HepG2 (cell line): ENCODE measurements around the gene GNL1. TPM values are rescaled to one million over a fixed set of nuclear protein-coding genes. Genes with fewer than 3 reads are reported as not detected.

Experiments used
- ATAC-seq: fragments of 200-7000 bp; cut with Tn5 transposase; 3 replicates; pipeline ENCODE4 v1.9.1; 2020; ENCODE audit warnings: mild to moderate bottlenecking, moderate library complexity
- BruUV-seq: library from RNA; stranded (reverse); fragments of 400-500 nt; replicated peaks from 2 replicates; lab custom pipeline; 2021; lab: Mats Ljungman, UMichigan
- CTCF ChIA-PET: fragments of 300-600 bp; formaldehyde crosslinking; extraction: SDS; loops from one replicate; lab custom pipeline; 2021; ENCODE audit warnings: low total read pairs, inconsistent platforms, low intra/inter-chr PET ratio; lab: Yijun Ruan, JAX
- POLR2A ChIA-PET: fragments of 350-600 bp; sonication (Branson Sonifier 250); formaldehyde crosslinking; loops from one replicate; lab custom pipeline; 2020; ENCODE audit warnings: antibody characterized with exemption, inconsistent platforms; lab: Yijun Ruan, JAX
- DNase-seq: peaks from one replicate; pipeline ENCODE4 v3.0.0-alpha.2; 2015; ENCODE audit warnings: low spot score
- FAIRE-seq: peaks from 3 replicates; lab custom pipeline; 2011; peaks lifted over from hg19 to GRCh38; lab: Jason Lieb, UNC
- H2AFZ ChIP-seq: one replicate; pipeline ENCODE4 v1.6.1; 2011; ENCODE audit warnings: low read length, inconsistent platforms
- H3K27ac ChIP-seq: fragments of 300-600 bp; 3 replicates; pipeline ENCODE4 v1.8.0; 2011; ENCODE audit warnings: mixed run types, mild to moderate bottlenecking, mixed read lengths, low read length, inconsistent platforms; ENCODE audit not compliant: insufficient read depth; ENCODE audit errors: extremely low read length
- H3K27me3 ChIP-seq, 2 experiments: fragments of 200-600 bp in 1 of 2; 2 replicates in 1 of 2; 3 replicates in 1 of 2; pipeline versions ENCODE4 v1.6.0 to v1.8.0; 2011; ENCODE audit warnings: low read length in 2 of 2, mild to moderate bottlenecking in 2 of 2, moderate library complexity in 2 of 2, inconsistent platforms in 1 of 2; ENCODE audit not compliant: insufficient read depth in 2 of 2, control insufficient read depth in 1 of 2
- H3K36me3 ChIP-seq, 2 experiments: fragments of 200-600 bp in 1 of 2; replicated peaks in 1 of 2; 2 replicates in 1 of 2; 3 replicates in 1 of 2; pipeline versions ENCODE4 v1.5.1 to v1.8.0; 2011; ENCODE audit warnings: low read length in 2 of 2, inconsistent platforms in 1 of 2; ENCODE audit not compliant: insufficient read depth in 2 of 2, control insufficient read depth in 1 of 2
- H3K4me1 ChIP-seq: 2 replicates; pipeline ENCODE4 v1.5.1; 2012; ENCODE audit warnings: low read length, inconsistent platforms; ENCODE audit not compliant: insufficient read depth
- H3K4me2 ChIP-seq: 2 replicates; pipeline ENCODE4 v1.6.0; 2011; ENCODE audit warnings: low read depth, low read length, inconsistent platforms
- H3K4me3 ChIP-seq, 3 experiments: fragments of 200-600 bp in 1 of 3; sonication (generic), shearing (Covaris generic) in 1 of 3; replicated peaks in 1 of 3; 2 replicates each; pipeline ENCODE4 v1.5.1; 2011 to 2016; ENCODE audit warnings: low read length in 3 of 3, inconsistent platforms in 2 of 3, low read depth in 2 of 3, mild to moderate bottlenecking in 2 of 3, control low read depth in 1 of 3, mixed read lengths in 1 of 3; ENCODE audit not compliant: insufficient read depth in 1 of 3
- H3K79me2 ChIP-seq: one replicate; pipeline ENCODE4 v1.6.1; 2011; ENCODE audit warnings: low read length, inconsistent platforms; ENCODE audit not compliant: insufficient read depth
- H3K9ac ChIP-seq: 2 replicates; pipeline ENCODE4 v1.6.0; 2011; ENCODE audit warnings: mild to moderate bottlenecking, low read depth, low read length, inconsistent platforms; ENCODE audit not compliant: insufficient read depth
- H3K9me3 ChIP-seq: 2 replicates; pipeline ENCODE4 v1.5.1; 2012; ENCODE audit warnings: mild to moderate bottlenecking, low read length
- H4K20me1 ChIP-seq: 2 replicates; pipeline ENCODE4 v1.6.0; 2011; ENCODE audit warnings: inconsistent platforms, mild to moderate bottlenecking, low read length, moderate library complexity; ENCODE audit not compliant: insufficient read depth
- ATRX ChIP-seq: sonication (generic); formaldehyde crosslinking; IDR thresholded peaks from 2 replicates; pipeline ENCODE4 v1.4.0; 2020; ENCODE audit warnings: missing genetic modification reagents, borderline replicate concordance
- DMAP1 ChIP-seq: IDR thresholded peaks from 2 replicates; pipeline ENCODE4 v1.6.1; 2016
- FOXP1 ChIP-seq, 2 experiments: fragments of 450-650 bp in 1 of 2; IDR thresholded peaks; 2 replicates each; pipeline ENCODE4 v1.6.1; 2017 to 2018; ENCODE audit warnings: antibody characterized with exemption in 1 of 2
- HDAC6 ChIP-seq: fragments of 200-600 bp; sonication (generic); IDR thresholded peaks from 2 replicates; pipeline ENCODE4 v1.7.0; 2017; ENCODE audit warnings: mild to moderate bottlenecking, antibody characterized with exemption, low read length, low read depth
- KLF11 ChIP-seq: IDR thresholded peaks from 2 replicates; pipeline ENCODE4 v1.6.1; 2016; ENCODE audit warnings: missing compliant biosample characterization
- ONECUT2 ChIP-seq: sonication (generic); formaldehyde crosslinking; IDR thresholded peaks from 2 replicates; pipeline ENCODE4 v1.4.0; 2020; ENCODE audit warnings: missing genetic modification reagents
- POLR2A ChIP-seq, 2 experiments: IDR thresholded peaks; 2 replicates each; pipeline ENCODE4 v1.6.1; 2011; ENCODE audit warnings: low read depth in 2 of 2, low read length in 2 of 2, mild to moderate bottlenecking in 1 of 2, moderate library complexity in 1 of 2; ENCODE audit not compliant: insufficient read depth in 1 of 2
- POLR2AphosphoS5 ChIP-seq: IDR thresholded peaks from 2 replicates; pipeline ENCODE4 v1.6.1; 2012; ENCODE audit warnings: low read depth, low read length
- POLR2G ChIP-seq: fragments of 200-400 bp; formaldehyde crosslinking; IDR thresholded peaks from 2 replicates; pipeline ENCODE4 v1.6.1; 2018; ENCODE audit warnings: mild to moderate bottlenecking, low read depth, low read length, moderate library complexity
- SIN3A ChIP-seq: IDR thresholded peaks from 2 replicates; pipeline ENCODE4 v1.6.1; 2011; ENCODE audit warnings: low read depth, mild to moderate bottlenecking, control low read depth, low read length, borderline replicate concordance
- ZBTB33 ChIP-seq: sonication (generic); formaldehyde crosslinking; IDR thresholded peaks from 2 replicates; pipeline ENCODE4 v1.4.0; 2020; ENCODE audit warnings: missing genetic modification reagents
- ZNF432 ChIP-seq: sonication (generic); formaldehyde crosslinking; IDR thresholded peaks from 2 replicates; pipeline ENCODE4 v1.5.0; 2020; ENCODE audit warnings: missing genetic modification reagents, mild to moderate bottlenecking, borderline replicate concordance
- ZNF513 ChIP-seq: sonication (generic); formaldehyde crosslinking; conservative IDR thresholded peaks from 2 replicates; pipeline ENCODE4 v1.5.0; 2020; ENCODE audit warnings: missing genetic modification reagents
- WGBS: methylation state at CpG from one replicate; pipeline ENCODE4 v1.1.6; 2017; ENCODE audit warnings: low lambda C conversion rate; 5-methylcytosine and 5-hydroxymethylcytosine counted together
- in situ Hi-C: cut with HindIII; loops from 2 replicates; pipeline ENCODE4 v1.10.0; 2017; ENCODE audit warnings: low pct_unique_long_range_greater_than_20kb; ENCODE audit not compliant: extremely low pct_ligation_motif_present
- intact Hi-C: fragments of 100-400 bp; cut with micrococcal nuclease; formaldehyde crosslinking; loops from one replicate; pipeline ENCODE4 v1.10.0; 2022; ENCODE audit not compliant: unreplicated experiment
- polyA plus RNA-seq, 8 experiments: library from polyadenylated mRNA; depleted of rRNA in 3 of 8; stranded (reverse) in 7 of 8; unstranded in 1 of 8; fragments of >200 nt; fragmentation: Illumina TruSeq in 4 of 8; extraction: Trizol in 4 of 8; gene quantifications; 2 replicates each; pipeline versions ENCODE4 v1.2.1 to v1.2.3, GENCODE V29; 2011 to 2016; ENCODE audit warnings: low read depth in 4 of 8, missing spikeins in 1 of 8, mixed read lengths in 1 of 8; ENCODE audit not compliant: insufficient read depth in 1 of 8
- total RNA-seq, 5 experiments: library from RNA; depleted of rRNA; stranded (reverse); fragments of >200 nt; fragmentation: Illumina TruSeq; extraction: Trizol; gene quantifications; 2 replicates each; pipeline ENCODE4 v1.2.3, GENCODE V29; 2016; ENCODE audit warnings: low read depth in 1 of 5

The GNL1 gene
- total and polyA plus RNA-seq, 2 of the 13 experiments (the other 11 are each of a cell fraction or from before 2014, with no cell fraction given): 35.0 to 55.6 TPM

DNA sequence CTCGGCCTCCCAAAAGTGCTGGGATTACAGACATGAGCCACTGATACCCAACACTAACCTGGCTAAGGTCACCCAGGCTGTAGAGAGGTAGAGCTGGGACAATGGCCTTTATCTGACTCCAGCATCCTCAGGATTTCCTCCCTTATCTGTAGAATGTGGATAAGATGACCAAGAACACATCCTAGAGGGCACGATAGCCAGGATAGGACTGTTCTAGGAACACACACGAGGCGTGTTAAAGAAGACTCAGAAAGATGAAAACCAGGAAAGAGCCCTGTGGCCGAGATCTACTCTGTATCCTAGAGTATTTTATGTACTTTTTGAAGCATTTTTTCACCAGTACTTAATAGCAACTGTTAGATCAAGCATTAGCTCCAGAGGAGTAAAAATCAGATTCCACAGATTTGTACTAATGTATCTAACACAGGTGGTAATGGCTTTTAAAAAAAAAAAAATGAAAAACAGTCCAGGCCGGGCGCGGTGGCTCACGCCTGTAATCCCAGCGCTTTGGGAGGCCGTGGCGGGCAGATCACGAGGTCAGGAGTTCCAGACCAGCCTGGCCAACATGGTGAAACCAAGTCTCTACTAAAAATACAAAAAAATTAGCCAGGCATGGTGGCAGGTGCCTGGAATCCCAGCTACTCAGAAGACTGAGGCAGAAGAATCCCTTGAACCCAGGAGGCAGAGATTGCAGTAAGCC lies 43.5 kb upstream of the GNL1 start:
- Histone ChIP-seq H3K4me3 (no peak overlapping the region), H4K20me1 (no peaks in the 10 kb centered on the region), H3K9me3 (no peaks in the 10 kb centered on the region), H3K79me2 (no peaks in the 10 kb centered on the region), H3K4me1 (no peaks in the 10 kb centered on the region), H3K36me3 (peaks cover 33 to 40% of the 10 kb centered on the region in 2 experiments), H3K27me3 (no peaks in the 10 kb centered on the region), H3K27ac (no peak overlapping the region), H3K9ac (no peak overlapping the region), H2AFZ (no peak overlapping the region), H3K4me2 (no peak overlapping the region)
- intact Hi-C loops: no loop called here
- no peak for DNase-seq
- TF ChIP-seq ATRX (CRISPR knock-in tag) (no peak), KLF11 (CRISPR knock-in tag) (no peak), POLR2G (peak; percentile 58), ONECUT2 (CRISPR knock-in tag) (no peak), ZBTB33 (CRISPR knock-in tag) (peak; percentile 59; the same call in 1 of the 2 replicates), POLR2AphosphoS5 (peak; percentile 7; the same call in 1 of the 2 replicates), HDAC6 (no peak), ZNF432 (no peak), POLR2A (IDR thresholded peaks at IDR 0.05; ENCODE audit: insufficient read depth in 1 of 2, low read depth in 2 of 2, low read length in 2 of 2) (peak in 1 of 2 experiments; percentile 43; a peak in 1 of 4 replicates), DMAP1 (no peak), ZNF513 (CRISPR knock-in tag) (no peak), FOXP1 (IDR thresholded peaks at IDR 0.05) (no peak), FOXP1 (CRISPR knock-in tag; IDR thresholded peaks at IDR 0.05) (no peak), SIN3A (no peak)
- no peak for FAIRE-seq
- 97% methylated on average over 13 of the region's 13 CpGs for WGBS
- in situ Hi-C loops: loop anchor here (5.0 kb wide), 1 partner anchor 117 kb away; no protein-coding TSS in a partner anchor
- ChIA-PET CTCF (no interaction called here), POLR2A (interaction anchor here (0.6 to 10.8 kb wide), 12 partner anchors 9 to 201 kb away, joined by 3 to 172 read pairs (median 5); partner anchors contain the start of genes ABCF1 and DHX16)
- ATAC-seq: no peak
- no TSS peak for BruUV-seq
